H54 (cell line): ENCODE results near the gene MNAT1.
"Not testable (repeated sequence)": the region's sequence is repeated elsewhere in the genome, so short reads cannot be mapped to it uniquely, and the experiment has no call there.

ENCODE experiments used
- DNase-seq: peaks from one replicate; pipeline ENCODE4 v3.0.0; 2011; ENCODE audit warnings: low spot score, mixed read lengths; ENCODE audit not compliant: insufficient read length
- FAIRE-seq: peaks from 3 replicates; lab custom pipeline; 2011; peaks lifted over from hg19 to GRCh38; lab: Jason Lieb, UNC
- POLR2A ChIP-seq: IDR thresholded peaks from 2 replicates; pipeline ENCODE4 v1.6.1; 2011; ENCODE audit warnings: low read depth, mild to moderate bottlenecking, low read length

The MNAT1 gene

DNA sequence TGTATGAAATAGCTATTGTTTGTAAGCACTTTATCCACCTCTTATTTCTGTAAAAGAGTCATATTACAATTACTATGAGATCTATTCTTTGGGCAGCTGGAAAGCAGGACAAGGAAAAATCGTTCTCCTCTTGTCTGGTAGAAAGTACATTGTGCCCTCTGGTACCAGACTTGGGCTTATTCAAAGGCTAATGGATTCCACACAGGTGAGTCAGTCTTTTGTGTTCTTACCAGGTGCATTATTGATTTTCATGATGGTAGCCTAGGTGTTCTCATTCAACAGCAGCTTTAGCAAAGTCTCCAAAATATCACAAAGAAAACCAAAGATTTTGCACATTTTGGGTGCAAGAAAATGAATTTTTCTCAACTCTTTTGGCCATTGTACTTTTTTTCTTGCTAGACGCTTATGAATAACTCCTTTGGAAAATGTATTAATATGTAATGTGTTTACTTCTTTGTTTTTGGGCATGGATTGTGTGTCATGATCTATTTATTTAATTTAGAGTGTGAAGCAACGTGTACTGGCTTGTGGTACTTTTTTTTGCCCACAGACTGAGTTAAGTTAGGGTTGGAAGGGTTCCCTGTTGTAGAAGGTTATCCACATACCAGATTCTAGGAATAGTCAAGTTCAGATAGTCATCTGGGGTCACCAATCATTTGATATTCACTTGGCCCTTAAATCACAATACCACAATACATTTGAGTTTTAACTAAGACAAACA, 26.2 kb downstream of the MNAT1 start:
- FAIRE-seq (no peak), DNase-seq (no peak)
- TF ChIP-seq POLR2A = no peak

DNA sequence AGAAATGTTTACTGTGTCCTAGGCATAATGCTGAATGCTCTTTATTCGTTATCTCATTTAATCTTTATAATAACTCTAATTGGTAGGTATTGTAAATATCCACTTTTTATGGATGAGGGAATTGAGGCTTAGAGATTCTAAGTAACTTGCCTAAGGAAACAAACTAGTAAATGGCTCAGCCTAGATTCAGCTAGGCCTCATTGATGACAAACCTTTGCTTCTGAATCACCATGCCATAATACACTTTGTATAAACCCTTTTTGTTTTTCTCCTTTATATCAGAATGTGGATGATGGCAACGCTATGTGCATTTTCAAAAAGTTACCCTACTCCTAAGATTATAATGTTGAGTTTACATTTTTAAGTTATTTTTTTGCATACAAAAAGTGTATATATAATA, 34.0 kb downstream of the MNAT1 start:
- TF ChIP-seq POLR2A = no peak
- DNase-seq (no peak), FAIRE-seq (peak; percentile 45)

DNA sequence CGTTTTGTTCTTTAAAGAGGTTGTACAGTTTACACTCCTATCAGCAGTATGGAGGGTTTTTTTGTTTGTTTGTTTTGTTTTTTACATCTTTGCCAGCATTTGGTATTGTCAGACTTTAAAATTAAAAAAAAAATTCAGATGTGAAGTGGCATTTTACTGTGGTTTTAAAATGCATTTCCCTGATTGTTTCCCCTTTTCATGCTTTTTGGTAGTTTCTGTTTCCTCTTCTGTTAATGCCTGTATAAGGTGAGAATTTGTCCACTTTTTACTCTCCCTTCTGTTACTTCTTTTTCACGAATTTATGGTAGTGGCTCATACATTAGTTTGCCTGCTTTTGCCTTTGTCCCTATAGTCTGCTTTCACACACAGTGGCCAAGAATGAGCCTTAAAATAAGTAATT, 36.6 kb downstream of the MNAT1 start:
- FAIRE-seq (no peak), DNase-seq (no peak)
- no peak for TF ChIP-seq POLR2A

DNA sequence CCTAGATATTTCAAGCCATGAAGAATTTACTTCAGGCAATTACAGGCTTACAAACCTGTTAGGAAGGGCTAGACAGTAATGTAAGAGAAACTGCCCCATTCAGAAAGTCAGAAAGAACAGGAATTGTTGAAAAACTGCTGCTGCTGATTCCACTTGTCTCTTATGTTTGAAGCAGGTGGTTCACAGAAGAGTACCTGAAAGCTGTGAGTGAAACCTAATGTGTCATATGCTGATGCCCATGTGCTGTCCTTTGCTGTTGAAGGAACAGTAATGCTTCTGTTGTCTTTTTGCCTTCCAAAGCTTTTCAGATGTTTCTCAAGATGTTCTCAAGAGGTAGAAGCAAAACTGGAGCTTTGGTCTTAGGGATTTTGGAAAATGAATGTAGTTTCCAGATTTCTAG, 39.0 kb downstream of the MNAT1 start:
- no peak for TF ChIP-seq POLR2A
- FAIRE-seq (no peak), DNase-seq (no peak)

DNA sequence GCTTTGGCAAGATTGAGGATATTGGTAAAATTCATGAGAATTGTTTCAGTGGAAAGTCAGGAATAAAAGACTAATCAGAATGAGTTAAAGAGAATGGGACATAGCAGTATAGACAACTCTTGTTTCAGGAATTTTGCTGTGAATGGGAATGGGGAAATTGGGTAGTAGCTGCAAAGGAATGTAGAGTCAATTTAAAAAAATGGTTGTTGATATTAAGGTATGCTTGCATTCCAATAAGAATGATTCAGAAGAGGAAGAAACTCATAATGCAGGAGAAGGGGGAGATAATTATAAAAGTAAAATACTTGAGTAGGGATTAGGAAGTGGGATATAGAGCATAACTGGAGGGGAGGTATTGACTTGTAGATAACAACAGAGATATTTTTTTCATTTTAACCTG, 40.7 kb downstream of the MNAT1 start:
- FAIRE-seq (peak; percentile 73), DNase-seq (no peak)
- no peak for TF ChIP-seq POLR2A

DNA sequence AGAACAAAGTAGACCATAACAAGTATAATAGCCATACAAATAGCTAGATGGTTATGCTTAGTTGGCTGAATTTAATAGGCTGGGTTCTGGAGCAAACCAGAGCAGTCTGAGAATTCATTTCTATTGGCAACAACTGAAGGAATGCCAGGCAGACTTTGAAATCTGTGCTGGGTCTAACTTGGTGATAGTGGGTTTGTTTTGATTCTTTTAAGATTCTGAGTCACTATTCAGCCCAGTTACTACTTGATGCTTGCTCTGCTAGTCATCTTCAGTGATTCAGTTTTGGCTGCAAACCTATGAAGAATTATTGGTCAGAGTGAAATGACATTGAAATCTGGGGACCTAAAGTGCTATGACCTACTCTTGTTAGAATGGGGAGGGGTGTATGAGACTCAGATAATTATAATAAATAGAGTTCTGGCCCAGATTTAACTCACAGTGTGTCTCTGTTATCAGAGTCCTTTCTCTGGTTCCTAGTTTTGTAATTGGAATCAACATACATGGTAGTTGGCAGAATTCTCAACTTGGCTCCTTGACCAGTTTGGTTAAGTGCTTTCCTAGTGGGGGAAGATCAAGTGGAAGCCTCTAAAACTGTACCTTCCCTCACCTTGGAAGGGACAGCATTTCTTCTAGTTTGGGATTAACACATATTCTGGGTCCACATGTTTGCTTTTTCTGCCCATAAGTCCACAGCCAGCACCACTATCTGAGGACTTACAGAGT, 43.5 kb downstream of the MNAT1 start:
- no peak for DNase-seq
- FAIRE-seq = peak; percentile 93
- no peak for TF ChIP-seq POLR2A

DNA sequence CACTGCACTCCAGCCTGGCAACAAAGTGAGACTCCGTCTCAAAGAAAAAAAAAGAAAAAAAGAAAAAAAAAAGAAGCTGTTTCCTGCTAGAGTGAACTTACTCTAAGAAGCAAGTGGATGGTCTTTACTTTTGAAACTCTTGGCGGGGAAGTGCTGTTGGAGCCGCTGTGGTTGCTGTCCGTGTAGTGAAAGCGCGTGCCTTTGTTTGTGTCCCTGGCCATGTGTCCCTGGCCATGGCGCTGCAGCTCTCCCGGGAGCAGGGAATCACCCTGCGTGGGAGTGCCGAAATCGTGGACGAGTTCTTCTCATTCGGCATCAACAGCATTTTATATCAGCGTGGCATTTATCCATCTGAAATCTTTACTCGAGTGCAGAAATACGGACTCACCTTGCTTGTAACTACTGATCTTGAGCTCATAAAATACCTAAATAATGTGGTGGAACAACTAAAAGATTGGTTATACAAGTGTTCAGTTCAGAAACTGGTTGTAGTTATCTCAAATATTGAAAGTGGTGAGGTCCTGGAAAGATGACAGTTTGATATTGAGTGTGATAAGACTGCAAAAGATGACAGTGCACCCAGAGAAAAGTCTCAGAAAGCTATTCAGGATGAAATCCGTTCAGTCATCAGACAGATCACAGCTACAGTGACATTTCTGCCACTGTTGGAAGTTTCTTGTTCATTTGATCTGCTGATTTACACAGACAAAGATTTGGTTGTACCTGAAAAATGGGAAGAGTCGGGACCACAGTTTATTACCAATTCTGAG, 45.4 kb downstream of the MNAT1 start:
- DNase-seq, FAIRE-seq: not testable (repeated sequence)

DNA sequence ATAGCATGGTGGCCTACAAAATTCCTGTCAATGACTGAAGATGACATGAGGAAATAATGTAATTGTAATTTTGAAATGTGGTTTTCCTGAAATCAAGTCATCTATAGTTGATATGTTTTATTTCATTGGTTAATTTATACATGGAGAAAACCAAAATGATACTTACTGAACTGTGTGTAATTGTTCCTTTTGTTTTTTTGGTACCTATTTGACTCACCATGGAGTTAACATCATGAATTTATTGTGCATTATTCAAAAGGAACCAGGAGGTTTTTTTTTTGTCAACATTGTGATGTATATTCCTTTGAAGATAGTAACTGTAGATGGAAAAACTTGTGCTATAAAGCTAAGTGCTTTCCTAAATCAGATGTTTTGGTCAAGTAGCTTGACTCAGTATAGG, 46.0 kb downstream of the MNAT1 start:
- not testable (repeated sequence) for DNase-seq
- FAIRE-seq = peak; percentile 58

DNA sequence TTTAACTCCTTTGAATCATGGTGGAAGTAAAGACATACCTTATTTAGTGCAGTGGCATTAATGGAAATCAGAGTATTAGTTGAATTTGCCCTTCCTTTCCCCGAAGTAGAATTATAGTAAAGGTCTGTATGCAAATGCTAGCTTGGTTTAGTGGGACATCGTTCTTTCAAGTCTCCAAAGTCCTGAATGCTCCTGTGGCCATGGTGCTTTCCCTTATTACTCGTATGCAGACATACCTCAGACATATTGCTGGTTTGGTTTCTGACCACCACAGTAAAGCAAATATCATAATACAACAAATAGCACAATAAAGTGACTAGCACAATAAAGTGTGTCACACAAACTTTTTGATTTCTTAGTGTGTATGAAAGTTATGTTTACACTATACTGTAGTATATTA, 52.3 kb downstream of the MNAT1 start:
- TF ChIP-seq POLR2A = no peak
- no peak for FAIRE-seq

DNA sequence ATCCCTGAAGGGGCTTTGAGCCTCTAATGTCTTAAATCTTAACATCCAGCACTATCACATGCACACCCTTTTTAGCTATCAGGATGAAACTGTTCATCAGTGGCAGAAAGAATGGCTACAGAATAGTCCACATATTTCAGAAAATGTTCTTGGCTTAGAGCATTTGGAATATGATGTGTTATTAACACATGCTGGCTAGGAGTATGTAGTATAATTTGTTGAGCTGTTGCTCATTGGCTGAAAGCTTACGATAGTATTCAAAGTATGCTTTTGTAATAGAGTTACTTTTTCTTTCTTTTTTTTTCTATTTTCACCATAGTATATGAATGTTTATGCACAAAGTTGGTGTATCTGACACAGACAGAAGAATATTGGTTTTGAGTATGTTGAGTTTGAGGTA, 55.1 kb downstream of the MNAT1 start:
- no peak for DNase-seq
- no peak for FAIRE-seq
- no peak for TF ChIP-seq POLR2A

More for the DNA sequence above, 52.3 kb downstream of the MNAT1 start:
- no peak for DNase-seq

DNA sequence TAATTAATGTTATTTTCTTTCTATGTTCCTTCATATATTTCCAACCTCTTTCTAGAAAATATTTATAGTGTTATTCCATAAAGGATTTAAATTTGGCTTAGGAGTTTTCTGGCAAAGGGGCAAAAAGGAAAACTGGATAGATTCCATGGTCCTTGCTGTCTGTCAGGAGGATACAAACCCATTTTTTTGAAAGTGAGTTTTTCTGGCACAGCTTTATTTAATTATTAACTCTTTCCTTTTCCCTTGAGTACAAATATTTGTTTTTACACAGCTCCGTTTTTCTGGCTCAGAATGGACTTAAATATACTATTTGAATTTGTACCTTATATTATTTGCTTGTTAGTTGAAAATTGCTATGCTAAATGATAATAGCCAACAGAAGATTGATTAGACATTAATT, 56.3 kb downstream of the MNAT1 start:
- no peak for TF ChIP-seq POLR2A
- FAIRE-seq = no peak
- no peak for DNase-seq

DNA sequence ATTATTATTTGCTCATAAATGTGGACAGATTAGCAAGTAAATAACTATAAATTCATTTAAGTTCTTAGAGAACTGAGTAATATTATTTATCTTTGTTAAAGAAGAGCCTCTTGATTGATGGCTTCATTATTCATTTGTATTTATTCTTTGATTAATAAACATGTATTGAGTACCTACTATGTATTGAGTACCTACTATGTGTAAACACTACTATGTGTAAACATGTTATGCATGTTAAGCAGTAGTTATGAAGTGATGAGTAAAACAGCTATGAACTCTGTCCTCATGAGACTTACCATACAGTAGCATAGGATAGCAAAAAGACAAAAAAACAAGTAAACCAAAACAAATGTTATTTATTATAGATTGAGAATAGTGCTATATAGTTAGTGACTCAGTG, 61.9 kb downstream of the MNAT1 start:
- DNase-seq (no peak), FAIRE-seq (no peak)
- no peak for TF ChIP-seq POLR2A

DNA sequence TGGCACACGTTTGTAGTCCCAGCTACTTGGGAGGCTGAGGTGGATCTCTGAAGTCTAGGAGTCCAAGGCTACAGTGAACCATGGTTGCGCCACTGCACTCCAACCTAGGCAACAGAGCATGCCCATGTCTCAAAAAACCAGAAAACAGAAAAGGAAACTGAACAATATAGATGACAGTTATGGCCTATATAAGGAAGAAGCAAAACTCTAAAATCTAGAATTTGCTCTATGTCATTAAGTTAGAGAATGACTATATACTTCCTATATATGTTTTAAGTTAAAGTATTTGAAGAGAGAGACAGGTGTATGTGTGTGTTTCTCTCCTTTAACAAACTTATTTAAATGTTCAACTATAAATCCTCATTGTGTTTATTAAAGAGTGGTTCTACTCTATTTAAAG, 65.8 kb downstream of the MNAT1 start:
- DNase-seq = no peak
- no peak for FAIRE-seq
- TF ChIP-seq POLR2A = no peak

DNA sequence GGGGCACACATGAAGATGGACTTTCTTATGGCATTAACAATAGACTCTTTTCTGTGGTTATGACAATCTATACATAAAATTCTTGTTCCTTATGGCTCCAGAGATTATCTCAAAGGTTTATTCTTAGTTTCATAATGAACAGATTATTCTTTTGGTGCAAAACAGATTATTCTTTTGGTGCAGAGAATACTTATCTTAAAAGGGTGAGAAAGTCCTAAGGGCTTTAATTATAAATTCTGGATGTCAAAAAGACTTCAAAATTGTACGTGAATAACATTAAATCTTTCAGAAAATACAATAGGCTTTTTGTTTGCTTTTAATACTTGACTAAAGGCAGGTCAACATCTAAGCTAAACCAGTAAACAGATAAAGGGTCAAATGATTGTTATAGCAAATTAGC, 69.3 kb downstream of the MNAT1 start:
- no peak for TF ChIP-seq POLR2A
- DNase-seq (no peak), FAIRE-seq (no peak)

DNA sequence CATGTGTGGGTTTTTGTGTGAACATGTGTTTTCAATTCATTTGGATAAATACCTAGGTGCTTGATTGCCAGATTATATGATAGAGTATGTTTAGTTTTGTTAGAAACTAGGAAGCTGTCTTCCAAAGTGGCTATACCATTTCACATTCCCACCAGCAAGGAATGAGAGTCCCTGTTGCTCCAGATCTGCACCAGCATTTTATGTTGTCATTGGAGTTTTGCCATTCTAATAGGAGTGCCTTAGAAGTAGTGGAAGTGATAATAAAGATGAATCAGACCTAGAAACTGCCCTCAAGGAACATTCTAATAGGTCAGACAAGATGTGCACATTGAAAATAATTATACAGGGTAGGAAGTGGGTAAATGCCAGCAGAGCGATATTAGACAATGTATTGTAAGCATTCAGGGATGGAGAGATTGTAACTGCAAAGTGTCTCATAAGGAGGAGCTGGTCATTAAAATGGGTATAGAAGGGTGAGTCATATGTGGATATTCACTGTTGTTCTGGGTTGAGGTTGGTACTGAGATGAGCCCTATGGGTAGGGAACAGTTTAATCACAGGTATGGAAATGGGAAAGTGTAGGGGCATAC, 71.4 kb downstream of the MNAT1 start:
- FAIRE-seq (no peak), DNase-seq (peak; percentile 1)
- no peak for TF ChIP-seq POLR2A
